ENCODE results near the gene PRKCA. TPM values are rescaled to one million over a fixed set of nuclear protein-coding genes. Genes with fewer than 3 reads are reported as not detected.
"Not testable (repeated sequence)": the region's sequence is repeated elsewhere in the genome, so short reads cannot be mapped to it uniquely, and the experiment has no call there.

PRKCA gene
- total and polyA plus RNA-seq, 2 donors (not counting 3 experiments of a cell fraction or from before 2014, with no cell fraction given): 7.5 to 34.2 TPM

- Histone ChIP-seq H2AFZ (ENCODE audit: low read depth, low read length) (no peak overlapping the region), H3K4me2 (ENCODE audit: insufficient read depth, low read length) (peak overlapping the region; percentile 0), H3K27me3 (ENCODE audit: control insufficient read depth in 2 of 2, insufficient read depth in 2 of 2, low read length in 2 of 2) (no peaks in the 10 kb centered on the region), H3K9me3 (replicated peaks; ENCODE audit: control insufficient read depth, insufficient read depth, low read length) (no peaks in the 10 kb centered on the region), H3K4me1 (ENCODE audit: control insufficient read depth, extremely low read depth, insufficient read depth, low read length) (peaks cover 27% of the 10 kb centered on the region), H4K20me1 (replicated peaks; ENCODE audit: control insufficient read depth, extremely low read depth, insufficient read depth, low read length) (no peaks in the 10 kb centered on the region), H3K9ac (replicated peaks; ENCODE audit: extremely low read depth, insufficient read depth, low read length) (no peak overlapping the region), H3K36me3 (ENCODE audit: control insufficient read depth in 2 of 2, extremely low read depth in 1 of 2, insufficient read depth in 2 of 2, low read length in 2 of 2) (no peaks in the 10 kb centered on the region), H3K79me2 (ENCODE audit: control insufficient read depth, insufficient read depth, low read length) (peaks cover 15% of the 10 kb centered on the region), H3K9me1 (replicated peaks; ENCODE audit: control insufficient read depth, extremely low read depth, insufficient read depth, low read length) (no peaks in the 10 kb centered on the region), H3K27ac (ENCODE audit: insufficient read depth, low read depth, low read length) (no peak overlapping the region), H3K4me3 (replicated peaks in 1 of 3; ENCODE audit: insufficient read depth in 1 of 3, low read depth in 1 of 3, low read length in 3 of 3) (no peak overlapping the region)
- DNase-seq (ENCODE audit: low read depth, low spot score) (no peak), FAIRE-seq (no peak)
- BruUV-seq (replicated peaks): no TSS peak
- TF ChIP-seq, protein P1, sequence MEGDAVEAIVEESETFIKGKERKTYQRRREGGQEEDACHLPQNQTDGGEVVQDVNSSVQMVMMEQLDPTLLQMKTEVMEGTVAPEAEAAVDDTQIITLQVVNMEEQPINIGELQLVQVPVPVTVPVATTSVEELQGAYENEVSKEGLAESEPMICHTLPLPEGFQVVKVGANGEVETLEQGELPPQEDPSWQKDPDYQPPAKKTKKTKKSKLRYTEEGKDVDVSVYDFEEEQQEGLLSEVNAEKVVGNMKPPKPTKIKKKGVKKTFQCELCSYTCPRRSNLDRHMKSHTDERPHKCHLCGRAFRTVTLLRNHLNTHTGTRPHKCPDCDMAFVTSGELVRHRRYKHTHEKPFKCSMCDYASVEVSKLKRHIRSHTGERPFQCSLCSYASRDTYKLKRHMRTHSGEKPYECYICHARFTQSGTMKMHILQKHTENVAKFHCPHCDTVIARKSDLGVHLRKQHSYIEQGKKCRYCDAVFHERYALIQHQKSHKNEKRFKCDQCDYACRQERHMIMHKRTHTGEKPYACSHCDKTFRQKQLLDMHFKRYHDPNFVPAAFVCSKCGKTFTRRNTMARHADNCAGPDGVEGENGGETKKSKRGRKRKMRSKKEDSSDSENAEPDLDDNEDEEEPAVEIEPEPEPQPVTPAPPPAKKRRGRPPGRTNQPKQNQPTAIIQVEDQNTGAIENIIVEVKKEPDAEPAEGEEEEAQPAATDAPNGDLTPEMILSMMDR (IDR thresholded peaks at IDR 0.05; ENCODE audit: extremely low read depth in 1 of 2, insufficient read depth in 1 of 2, low read depth in 1 of 2, low read length in 2 of 2): no peak
- TF ChIP-seq FOS (IDR thresholded peaks at IDR 0.05; ENCODE audit: borderline replicate concordance, insufficient read depth, low read length) (no peak), EZH2 (IDR thresholded peaks at IDR 0.05; ENCODE audit: borderline replicate concordance, low read depth, low read length, severe bottlenecking) (no peak), MYC (IDR thresholded peaks at IDR 0.05; ENCODE audit: low read depth, low read length) (no peak)
- dilution Hi-C loops (cut with MboI; ENCODE audit: extremely low pct_ligation_motif_present, low sequenced_read_pairs): no loop called here
- intact Hi-C loops (cut with micrococcal nuclease): loop anchor here (5.0 kb wide), 1 partner anchor 38 kb away; no protein-coding TSS in a partner anchor
- POLR2A ChIA-PET: interaction anchor here (0.6 kb wide), 1 partner anchor 57 kb away, joined by 4 read pairs; no protein-coding TSS in a partner anchor
- CTCF ChIA-PET: interaction anchor here (1.0 to 2.5 kb wide), 7 partner anchors 10 to 221 kb away, joined by 3 to 10 read pairs (median 4); no protein-coding TSS in a partner anchor
Observed at GRCh38 chr17:66345264-66345663, 42.9 kb downstream of the PRKCA start.

- H2AFZ ChIP-seq (ENCODE audit: low read depth, low read length); dilution Hi-C loops (cut with MboI; ENCODE audit: extremely low pct_ligation_motif_present, low sequenced_read_pairs); FAIRE-seq; H3K4me3 ChIP-seq (replicated peaks in 1 of 3; ENCODE audit: insufficient read depth in 1 of 3, low read depth in 1 of 3, low read length in 3 of 3); DNase-seq (ENCODE audit: low read depth, low spot score); BruUV-seq (replicated peaks); H3K4me2 ChIP-seq (ENCODE audit: insufficient read depth, low read length); POLR2A ChIA-PET; H3K9me1 ChIP-seq (replicated peaks; ENCODE audit: control insufficient read depth, extremely low read depth, insufficient read depth, low read length); H3K36me3 ChIP-seq (ENCODE audit: control insufficient read depth in 2 of 2, extremely low read depth in 1 of 2, insufficient read depth in 2 of 2, low read length in 2 of 2); H3K9ac ChIP-seq (replicated peaks; ENCODE audit: extremely low read depth, insufficient read depth, low read length); H3K27ac ChIP-seq (ENCODE audit: insufficient read depth, low read depth, low read length); H3K27me3 ChIP-seq (ENCODE audit: control insufficient read depth in 2 of 2, insufficient read depth in 2 of 2, low read length in 2 of 2); H3K9me3 ChIP-seq (replicated peaks; ENCODE audit: control insufficient read depth, insufficient read depth, low read length); H4K20me1 ChIP-seq (replicated peaks; ENCODE audit: control insufficient read depth, extremely low read depth, insufficient read depth, low read length): not testable (repeated sequence)
- CTCF ChIA-PET: interaction anchor here (0.7 to 2.5 kb wide), 4 partner anchors 11 to 220 kb away, joined by 3 to 10 read pairs (median 5); no protein-coding TSS in a partner anchor
- Histone ChIP-seq H3K4me1 (ENCODE audit: control insufficient read depth, extremely low read depth, insufficient read depth, low read length) (peaks cover 27% of the 10 kb centered on the region), H3K79me2 (ENCODE audit: control insufficient read depth, insufficient read depth, low read length) (peaks cover 18% of the 10 kb centered on the region)
- intact Hi-C loops (cut with micrococcal nuclease): loop anchor here (5.0 kb wide), 1 partner anchor 39 kb away; no protein-coding TSS in a partner anchor
Observed at GRCh38 chr17:66345949-66346638, 43.7 kb downstream of the PRKCA start.

All from endothelial cell of umbilical vein (primary cell).